ENCODE measurements around the gene SMIM35. TPM values are rescaled to one million over a fixed set of nuclear protein-coding genes. Genes with fewer than 3 reads are reported as not detected.

Gene SMIM35
- polyA plus RNA-seq, 1 of the 3 experiments (the other 2 are of a cell fraction): not detected

DNA sequence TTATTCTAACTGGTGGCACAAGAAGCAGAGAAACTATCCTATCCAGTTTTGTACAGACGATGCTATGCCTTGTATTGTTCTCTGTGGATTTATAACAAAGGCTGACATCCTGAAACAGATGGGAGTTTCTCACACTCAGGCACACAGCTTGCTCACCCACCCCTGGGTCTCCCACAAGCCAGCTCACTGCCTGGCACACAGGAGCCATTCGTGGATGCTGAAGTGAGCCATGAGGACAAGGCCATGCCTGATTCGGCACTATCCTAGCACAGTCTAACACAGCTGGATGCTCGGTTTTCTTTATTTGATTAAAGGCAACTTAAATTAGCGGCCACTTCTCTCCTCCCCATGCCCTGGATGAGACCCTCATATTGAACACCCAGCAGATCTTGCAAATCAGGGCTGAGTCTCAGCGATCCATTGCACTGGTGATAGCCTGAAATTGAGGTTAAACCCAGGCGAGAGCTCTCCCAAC lies 35.6 kb downstream of the SMIM35 start:
- TF ChIP-seq NFIC (IDR thresholded peaks at IDR 0.05; ENCODE audit: borderline replicate concordance) (no peak), NRF1 (IDR thresholded peaks at IDR 0.05; ENCODE audit: low read depth, low read length) (no peak), RCOR1 (IDR thresholded peaks at IDR 0.05; ENCODE audit: low read length) (no peak), POLR2AphosphoS5 (IDR thresholded peaks at IDR 0.05; ENCODE audit: low read depth, low read length) (no peak), REST (IDR thresholded peaks at IDR 0.05; ENCODE audit: low read depth, low read length) (no peak), MAX (IDR thresholded peaks at IDR 0.05; ENCODE audit: low read depth) (no peak), IRF3 (IDR thresholded peaks at IDR 0.05; ENCODE audit: low read depth, low read length) (no peak), MEF2A (IDR thresholded peaks at IDR 0.05; ENCODE audit: borderline replicate concordance, low read depth) (no peak), FOXM1 (IDR thresholded peaks at IDR 0.05; ENCODE audit: low read depth) (no peak), RAD21 (IDR thresholded peaks at IDR 0.05; ENCODE audit: low read length) (no peak), TEAD4 (IDR thresholded peaks at IDR 0.05; ENCODE audit: borderline replicate concordance, insufficient read depth) (no peak), TAF1 (IDR thresholded peaks at IDR 0.05; ENCODE audit: borderline replicate concordance, low read depth, low read length) (no peak), JUND (IDR thresholded peaks at IDR 0.05) (no peak), RFX5 (IDR thresholded peaks at IDR 0.05; ENCODE audit: low read length) (no peak), CTCF (IDR thresholded peaks at IDR 0.05) (no peak), MXI1 (IDR thresholded peaks at IDR 0.05; ENCODE audit: low read depth, low read length) (no peak)
- POLR2A ChIA-PET: no interaction called here
- WGBS (ENCODE audit: low lambda C conversion rate): 38% methylated on average over 7 of the region's 7 CpGs

More for the DNA sequence above, 35.6 kb downstream of the SMIM35 start:
- H3K9me2 ChIP-seq: no peaks in the 10 kb centered on the region
- no peak overlapping the region for H3K4me3 ChIP-seq (ENCODE audit: low read depth in 2 of 2, low read length in 1 of 2)
- no peak overlapping the region for H3K4me2 ChIP-seq
- CTCF ChIA-PET: interaction anchor here (1.0 to 10.1 kb wide), 7 partner anchors 57 to 625 kb away, joined by 3 to 173 read pairs (median 23); partner anchors contain the start of gene FXYD2
- H3K36me3 ChIP-seq (replicated peaks in 1 of 2; ENCODE audit: control insufficient read depth in 1 of 2, insufficient read depth in 2 of 2, low read length in 1 of 2): no peaks in the 10 kb centered on the region
- H4K20me1 ChIP-seq (ENCODE audit: insufficient read depth): no peaks in the 10 kb centered on the region
- DNase-seq: no peak
- H3K79me2 ChIP-seq (ENCODE audit: insufficient read depth): no peaks in the 10 kb centered on the region
- H2AFZ ChIP-seq (ENCODE audit: low read depth): no peak overlapping the region
- no peak overlapping the region for H3K9ac ChIP-seq
- H3K27me3 ChIP-seq (ENCODE audit: insufficient read depth): peaks cover 8% of the 10 kb centered on the region; the same call in 1 of the 2 replicates
- H3F3A ChIP-seq (replicated peaks; ENCODE audit: insufficient read depth): no peaks in the 10 kb centered on the region
- H3K4me1 ChIP-seq (ENCODE audit: control insufficient read depth in 1 of 2, insufficient read depth in 2 of 2, low read depth in 1 of 2, low read length in 1 of 2): no peaks in the 10 kb centered on the region
- H3K27ac ChIP-seq (ENCODE audit: low read depth in 2 of 2, low read length in 1 of 2): no peak overlapping the region
- no peaks in the 10 kb centered on the region for H3K9me3 ChIP-seq

Data from SK-N-SH (cell line).